HPDE6-E6E7 (cell line): Measurements from ENCODE around the gene KLF7.
"Not testable (repeated sequence)": the region's sequence is repeated elsewhere in the genome, so short reads cannot be mapped to it uniquely, and the experiment has no call there.

Experiments
- DNase-seq: peaks from one replicate; pipeline ENCODE4 v3.0.0; 2011; ENCODE audit warnings: missing footprints; ENCODE audit errors: extremely low spot score

The KLF7 gene

GRCh38 chr2:207064128-207064690 is 101.5 kb downstream of the KLF7 start:
- DNase-seq: no peak

- peak; percentile 31 for DNase-seq
Observed at GRCh38 chr2:207061181-207061580, 104.6 kb downstream of the KLF7 start.

- no peak for DNase-seq
Observed at GRCh38 chr2:207055257-207055656, 110.5 kb downstream of the KLF7 start.

- DNase-seq: no peak
Observed at GRCh38 chr2:207054521-207054920, 111.2 kb downstream of the KLF7 start.

GRCh38 chr2:207051385-207051965 is 114.3 kb downstream of the KLF7 start:
- DNase-seq: no peak

- DNase-seq: no peak
Observed at GRCh38 chr2:207049122-207049521, 116.6 kb downstream of the KLF7 start.

- DNase-seq: no peak
Observed at GRCh38 chr2:207048416-207048815, 117.3 kb downstream of the KLF7 start.

- DNase-seq: no peak
Observed at GRCh38 chr2:207046724-207047123, 119.0 kb downstream of the KLF7 start.

- no peak for DNase-seq
Observed at GRCh38 chr2:207045531-207045930, 120.2 kb downstream of the KLF7 start.

GRCh38 chr2:207044379-207045362 is 121.1 kb downstream of the KLF7 start:
- no peak for DNase-seq

GRCh38 chr2:207042841-207043240 is 122.9 kb downstream of the KLF7 start:
- DNase-seq: no peak

GRCh38 chr2:207041786-207042554 is 123.8 kb downstream of the KLF7 start:
- DNase-seq: no peak

- no peak for DNase-seq
Observed at GRCh38 chr2:207041279-207041678, 124.5 kb downstream of the KLF7 start.

- no peak for DNase-seq
Observed at GRCh38 chr2:207040696-207041095, 125.1 kb downstream of the KLF7 start.

- no peak for DNase-seq
Observed at GRCh38 chr2:207039225-207039624, 126.5 kb downstream of the KLF7 start.

GRCh38 chr2:207038299-207038698 is 127.4 kb downstream of the KLF7 start:
- DNase-seq: no peak

- no peak for DNase-seq
Observed at GRCh38 chr2:207037896-207038295, 127.9 kb downstream of the KLF7 start.

- not testable (repeated sequence) for DNase-seq
Observed at GRCh38 chr2:207037023-207037422, 128.7 kb downstream of the KLF7 start.

- no peak for DNase-seq
Observed at GRCh38 chr2:207035875-207036274, 129.9 kb downstream of the KLF7 start.

- no peak for DNase-seq
Observed at GRCh38 chr2:207032490-207032889, 133.3 kb downstream of the KLF7 start.
